ENCODE measurements around the gene ZNF594. TPM values are rescaled to one million over a fixed set of nuclear protein-coding genes. Genes with fewer than 3 reads are reported as not detected.

Gene ZNF594
- total and polyA plus RNA-seq, 2 of the 8 experiments (the other 6 are each of a cell fraction or from before 2014, with no cell fraction given): 3.6 to 14.3 TPM

DNA sequence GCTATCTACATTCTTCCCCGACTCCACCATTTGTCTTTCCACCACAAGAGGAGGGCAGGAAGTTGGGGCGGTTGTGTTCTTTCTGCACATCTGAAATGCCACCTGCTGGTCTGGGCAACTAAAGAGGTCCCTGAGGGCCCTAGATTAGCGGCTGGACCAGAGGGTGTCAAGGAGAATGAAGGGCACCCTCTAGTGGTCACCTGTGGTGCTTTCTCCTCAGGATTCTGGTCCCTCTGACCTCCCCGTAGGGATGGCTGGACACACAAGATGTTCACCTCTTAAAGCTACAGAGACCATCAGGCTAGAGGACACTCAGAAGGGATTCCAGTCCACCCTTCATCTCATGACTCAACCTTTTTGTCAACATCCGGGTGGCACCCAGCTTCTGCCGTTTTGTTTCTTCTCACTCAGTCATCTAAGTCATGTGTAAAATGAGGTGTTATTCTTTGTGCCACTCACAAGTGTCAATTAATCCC lies 45.9 kb upstream of the ZNF594 start:
- no peak overlapping the region for H3K4me2 ChIP-seq (ENCODE audit: insufficient read depth in 1 of 2, low read depth in 2 of 2, low read length in 2 of 2)
- H2AK5ac ChIP-seq (ENCODE audit: low read depth, low read length): no peak overlapping the region
- no peak overlapping the region for H3K14ac ChIP-seq (ENCODE audit: insufficient read length)
- DNase-seq (ENCODE audit: low read depth in 1 of 2, low spot score in 2 of 2) (peak; percentile 46 to 86), FAIRE-seq (peak; percentile 39)
- H3K27ac ChIP-seq (ENCODE audit: low read depth, low read length): no peak overlapping the region
- no peak overlapping the region for H2BK20ac ChIP-seq (ENCODE audit: low read length)
- no peaks in the 10 kb centered on the region for H3K79me2 ChIP-seq (ENCODE audit: control insufficient read depth in 1 of 2, insufficient read depth in 2 of 2, low read length in 2 of 2)
- no peak overlapping the region for H3K4ac ChIP-seq (replicated peaks; ENCODE audit: insufficient read length, low read depth, low read length)
- POLR2A ChIA-PET (ENCODE audit: partially characterized antibody): interaction anchor here (1.1 to 1.4 kb wide), 2 partner anchors 55 to 135 kb away, joined by 4 to 5 read pairs; no protein-coding TSS in a partner anchor
- 41% methylated on average over 6 of the region's 6 CpGs; no CpG with 5 or more reads in 1 of the 2 experiments for WGBS, 2 experiments (ENCODE audit: extremely low coverage in 1 of 2, insufficient coverage in 1 of 2, insufficient read length in 1 of 2, insufficient replicate concordance in 2 of 2, low coverage in 1 of 2, low lambda C conversion rate in 2 of 2, missing lambda C conversion rate in 1 of 2)
- H2BK12ac ChIP-seq (ENCODE audit: low read depth, low read length): no peak overlapping the region
- H3K23me2 ChIP-seq (ENCODE audit: low read depth, low read length): no peaks in the 10 kb centered on the region
- no peak overlapping the region for H3K4me3 ChIP-seq (ENCODE audit: extremely low read depth in 1 of 4, insufficient read depth in 2 of 4, low read depth in 3 of 4, low read length in 4 of 4)
- H4K91ac ChIP-seq (replicated peaks; ENCODE audit: insufficient read length, low read length): no peak overlapping the region
- no peak overlapping the region for H2BK15ac ChIP-seq (ENCODE audit: low read length)
- TF ChIP-seq RAD21 (IDR thresholded peaks at IDR 0.05 in 1 of 2, conservative IDR thresholded peaks at IDR 0.05 in 1 of 2; ENCODE audit: low read depth in 2 of 2, low read length in 2 of 2): peak; percentile 67 to 75
- TF ChIP-seq CTCF (IDR thresholded peaks at IDR 0.05; ENCODE audit: control extremely low read depth in 1 of 3, insufficient read depth in 1 of 3, low read depth in 1 of 3, low read length in 3 of 3): peak; percentile 78 to 97 (median 85)
- TF ChIP-seq BRCA1 (IDR thresholded peaks at IDR 0.05; ENCODE audit: low read depth, low read length): no peak
- no peak for TF ChIP-seq HDAC2 (IDR thresholded peaks at IDR 0.05; ENCODE audit: borderline replicate concordance in 1 of 2, low read depth in 2 of 2, low read length in 2 of 2)
- TF ChIP-seq BACH1 (IDR thresholded peaks at IDR 0.05; ENCODE audit: low read length): no peak
- TF ChIP-seq YY1 (IDR thresholded peaks at IDR 0.05; ENCODE audit: low read depth, low read length): 0 out of 2 replicates have a peak, but pooled peaks have one; percentile 45
- TF ChIP-seq JUN (IDR thresholded peaks at IDR 0.05; ENCODE audit: low read depth, low read length): no peak
- no peak for TF ChIP-seq SIN3A (conservative IDR thresholded peaks at IDR 0.05 in 1 of 2, IDR thresholded peaks at IDR 0.05 in 1 of 2; ENCODE audit: low read depth in 1 of 2, low read length in 2 of 2)
- no peak overlapping the region for H4K5ac ChIP-seq (ENCODE audit: insufficient read length, low read depth, low read length)
- no peak overlapping the region for H2BK5ac ChIP-seq (ENCODE audit: low read depth, low read length)
- H3K56ac ChIP-seq (replicated peaks; ENCODE audit: insufficient read length, low read depth, low read length): no peak overlapping the region
- H2AFZ ChIP-seq (ENCODE audit: low read length): no peak overlapping the region
- CTCF ChIA-PET (ENCODE audit: partially characterized antibody): interaction anchor here (0.6 to 4.3 kb wide), 21 partner anchors 10 to 1058 kb away, joined by 3 to 20 read pairs (median 4); no protein-coding TSS in a partner anchor
- H3K36me3 ChIP-seq (ENCODE audit: control insufficient read depth in 2 of 4, insufficient read depth in 4 of 4, low read length in 3 of 4): no peaks in the 10 kb centered on the region
- H3K79me1 ChIP-seq (ENCODE audit: low read depth, low read length): no peaks in the 10 kb centered on the region
- H3K23ac ChIP-seq (ENCODE audit: insufficient read length): no peak overlapping the region
- no peak overlapping the region for H4K8ac ChIP-seq (ENCODE audit: extremely low read depth, insufficient read depth, low read length)
- H3K4me1 ChIP-seq (replicated peaks in 1 of 4; ENCODE audit: control insufficient read depth in 3 of 4, insufficient read depth in 4 of 4, low read length in 3 of 4): no peaks in the 10 kb centered on the region
- no peak overlapping the region for H3K9ac ChIP-seq (replicated peaks in 1 of 4; ENCODE audit: extremely low read depth in 1 of 4, low read depth in 3 of 4, low read length in 3 of 4)
- H3K27me3 ChIP-seq (replicated peaks in 1 of 4; ENCODE audit: control insufficient read depth in 3 of 4, extremely low read depth in 1 of 4, insufficient read depth in 3 of 4, low read length in 3 of 4): no peaks in the 10 kb centered on the region
- no peak overlapping the region for H3K18ac ChIP-seq (ENCODE audit: extremely low read depth, low read length)
- peaks cover 0 to 2% of the 10 kb centered on the region in 2 experiments for H4K20me1 ChIP-seq (replicated peaks in 1 of 2; ENCODE audit: control insufficient read depth in 1 of 2, insufficient read depth in 2 of 2, low read length in 2 of 2)
- no peak overlapping the region for H2BK120ac ChIP-seq (replicated peaks; ENCODE audit: low read depth, low read length)
- H3K9me3 ChIP-seq (ENCODE audit: insufficient read depth in 2 of 2, low read depth in 1 of 2, low read length in 1 of 2): no peaks in the 10 kb centered on the region

Measured in H1 (cell line).